NCI-H69 (cell line): Measurements from ENCODE around the gene SLC41A3.
"Not testable (repeated sequence)": the region's sequence is repeated elsewhere in the genome, so short reads cannot be mapped to it uniquely, and the experiment has no call there.

Source experiments
- DNase-seq: peaks from one replicate; lab custom pipeline; 2025; lab: John Stamatoyannopoulos, UW

The SLC41A3 gene

DNA sequence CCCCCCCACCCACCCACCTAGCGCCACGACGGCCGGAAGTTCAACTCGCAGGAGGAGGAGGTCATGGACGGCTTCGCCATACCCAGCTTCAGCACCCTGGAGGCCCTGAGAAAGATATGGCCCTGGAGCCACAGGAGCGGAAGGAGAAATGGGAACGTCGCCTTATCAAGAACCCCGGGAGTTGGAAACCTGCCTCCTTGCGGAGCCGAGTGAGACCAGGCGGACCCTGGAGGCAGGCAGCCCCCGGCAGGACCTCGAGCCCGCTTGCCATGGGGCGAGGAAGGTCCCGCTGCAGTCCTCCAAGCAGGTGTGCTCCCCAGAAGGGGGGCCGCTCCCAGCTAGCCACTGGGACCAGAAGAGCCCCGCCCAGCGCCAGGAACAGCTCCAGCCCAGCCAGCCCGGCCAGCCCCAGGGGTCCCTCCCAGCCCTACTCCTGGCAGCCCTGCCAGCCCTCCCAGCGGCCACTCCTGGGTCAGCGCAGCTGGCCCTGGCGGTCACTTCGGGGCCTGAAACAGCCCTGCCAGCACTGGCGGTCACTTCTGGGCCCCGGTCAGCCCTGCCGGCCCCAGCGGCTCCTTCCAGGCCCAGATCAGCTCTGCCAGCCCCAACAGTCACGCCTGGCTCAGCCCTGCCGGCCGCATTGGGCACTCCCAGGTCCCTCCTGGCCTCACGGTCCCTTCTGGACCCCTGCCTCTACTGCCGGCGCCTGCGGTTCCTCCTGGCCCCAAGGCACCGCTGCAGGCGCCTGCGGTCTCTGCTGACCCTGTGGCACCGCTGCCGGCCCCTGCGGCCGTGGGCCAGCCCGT, 125.2 kb downstream of the SLC41A3 start:
- DNase-seq: no peak

DNA sequence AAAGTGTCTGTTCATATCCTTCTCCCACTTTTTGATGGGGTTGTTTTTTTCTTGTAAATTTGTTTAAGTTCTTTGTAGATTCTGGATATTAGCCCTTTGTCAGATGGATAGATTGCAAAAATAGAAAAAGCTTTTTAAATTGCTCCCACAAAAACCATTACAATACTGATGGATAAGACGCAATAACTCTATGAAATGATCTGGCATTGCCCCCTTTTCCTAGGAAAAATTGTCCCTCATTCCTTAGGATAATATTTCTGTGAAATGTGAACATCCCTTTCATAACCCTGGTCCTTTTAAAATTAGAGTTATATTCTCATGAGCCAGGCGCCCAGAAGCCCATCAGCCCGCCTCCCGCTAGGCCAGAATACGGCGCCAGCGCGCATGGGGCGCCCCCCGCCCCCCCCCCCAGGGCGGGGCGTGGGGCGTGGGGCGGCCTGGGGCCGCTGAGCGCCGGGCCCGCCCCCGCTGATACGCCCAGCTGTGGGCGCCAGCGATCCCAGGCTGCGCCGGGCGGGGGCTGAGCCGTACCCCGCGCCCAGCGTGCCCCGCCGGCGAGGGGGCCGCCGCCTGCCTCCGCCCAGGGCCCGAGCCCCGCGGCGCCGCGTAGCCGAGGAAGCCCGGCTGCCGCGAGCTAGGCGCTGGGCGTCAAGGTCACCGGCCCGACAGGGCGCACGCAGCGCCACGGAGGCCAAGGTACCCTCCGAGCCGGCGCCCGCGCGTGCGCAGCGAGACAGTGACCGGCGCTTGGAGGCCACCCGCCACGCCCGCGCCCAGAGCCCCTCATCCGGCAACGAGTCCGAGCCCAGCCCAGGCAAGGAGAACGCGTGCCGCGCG, 126.0 kb downstream of the SLC41A3 start:
- no peak for DNase-seq

DNA sequence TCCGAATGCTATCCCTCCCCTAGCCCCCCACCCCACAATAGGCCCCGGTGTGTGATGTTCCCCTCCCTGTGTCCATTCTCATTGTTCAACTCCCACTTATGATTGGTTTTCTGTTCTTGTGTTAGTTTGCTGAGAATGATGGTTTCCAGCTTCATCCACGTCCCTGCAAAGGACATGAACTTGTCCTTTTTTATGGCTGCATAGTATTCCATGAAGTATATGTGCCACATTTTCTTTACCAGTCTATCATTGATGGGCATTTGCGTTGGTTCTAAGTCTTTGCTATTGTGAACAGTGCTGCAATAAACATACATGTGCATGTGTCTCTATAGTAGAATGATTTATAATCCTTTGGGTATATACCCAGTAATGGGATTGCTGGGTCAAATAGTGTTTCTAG, 126.9 kb downstream of the SLC41A3 start:
- not testable (repeated sequence) for DNase-seq
